ENCODE data around the gene DCP2.

DNA sequence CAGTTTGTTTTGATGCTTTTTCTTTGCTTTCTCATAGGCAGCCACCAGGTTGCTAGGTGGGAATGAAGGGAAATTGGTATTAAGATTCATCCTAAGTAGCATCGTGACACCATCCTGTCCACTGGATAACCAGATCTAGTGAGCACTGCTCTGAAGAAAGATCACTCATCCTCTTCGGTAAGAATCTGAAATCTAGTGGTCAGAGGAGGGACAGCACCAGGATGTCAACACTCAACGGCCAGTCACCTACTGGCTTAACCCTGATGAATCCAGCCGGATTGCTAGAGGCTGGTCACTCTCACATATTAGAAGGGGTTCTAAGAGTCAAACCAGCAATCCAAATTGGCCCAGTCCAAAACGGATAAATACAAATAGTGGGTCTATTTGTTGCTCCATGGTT lies 50.8 kb downstream of the DCP2 start:
- TF ChIP-seq POLR2A (IDR thresholded peaks at IDR 0.05), result no peak
- TF ChIP-seq, protein P1, sequence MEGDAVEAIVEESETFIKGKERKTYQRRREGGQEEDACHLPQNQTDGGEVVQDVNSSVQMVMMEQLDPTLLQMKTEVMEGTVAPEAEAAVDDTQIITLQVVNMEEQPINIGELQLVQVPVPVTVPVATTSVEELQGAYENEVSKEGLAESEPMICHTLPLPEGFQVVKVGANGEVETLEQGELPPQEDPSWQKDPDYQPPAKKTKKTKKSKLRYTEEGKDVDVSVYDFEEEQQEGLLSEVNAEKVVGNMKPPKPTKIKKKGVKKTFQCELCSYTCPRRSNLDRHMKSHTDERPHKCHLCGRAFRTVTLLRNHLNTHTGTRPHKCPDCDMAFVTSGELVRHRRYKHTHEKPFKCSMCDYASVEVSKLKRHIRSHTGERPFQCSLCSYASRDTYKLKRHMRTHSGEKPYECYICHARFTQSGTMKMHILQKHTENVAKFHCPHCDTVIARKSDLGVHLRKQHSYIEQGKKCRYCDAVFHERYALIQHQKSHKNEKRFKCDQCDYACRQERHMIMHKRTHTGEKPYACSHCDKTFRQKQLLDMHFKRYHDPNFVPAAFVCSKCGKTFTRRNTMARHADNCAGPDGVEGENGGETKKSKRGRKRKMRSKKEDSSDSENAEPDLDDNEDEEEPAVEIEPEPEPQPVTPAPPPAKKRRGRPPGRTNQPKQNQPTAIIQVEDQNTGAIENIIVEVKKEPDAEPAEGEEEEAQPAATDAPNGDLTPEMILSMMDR (IDR thresholded peaks at IDR 0.05 in 4 of 5, conservative IDR thresholded peaks at IDR 0.05 in 1 of 5), result no peak
